Mesenchymal stem cell (in vitro differentiated cells and primary cell): ENCODE data around the gene CEP83.

ENCODE experiments used
- DNase-seq: peaks from one replicate; pipeline ENCODE4 v3.0.0-alpha.2; 2013
- H2AFZ ChIP-seq: one replicate; pipeline ENCODE4 v1.6.1; 2013; ENCODE audit warnings: low read depth, mild to moderate bottlenecking, control low read depth, inconsistent platforms, low read length, moderate library complexity
- H2AK5ac ChIP-seq: 2 replicates; pipeline ENCODE4 v1.6.1; 2013; ENCODE audit warnings: low read length, moderate library complexity, mild to moderate bottlenecking, inconsistent platforms; ENCODE audit not compliant: severe bottlenecking
- H2BK120ac ChIP-seq: one replicate; pipeline ENCODE4 v1.6.1; 2013; ENCODE audit warnings: low read depth, mild to moderate bottlenecking, inconsistent platforms, low read length, moderate library complexity
- H2BK12ac ChIP-seq, 2 experiments: one replicate each; pipeline ENCODE4 v1.6.1; 2013; ENCODE audit warnings: inconsistent platforms in 2 of 2, low read length in 2 of 2, mild to moderate bottlenecking in 2 of 2, moderate library complexity in 2 of 2, control low read depth in 1 of 2
- H2BK15ac ChIP-seq: one replicate; pipeline ENCODE4 v1.6.1; 2013; ENCODE audit warnings: mild to moderate bottlenecking, low read depth, inconsistent platforms; ENCODE audit not compliant: poor library complexity, severe bottlenecking
- H2BK5ac ChIP-seq: 2 replicates; pipeline ENCODE4 v1.6.1; 2013; ENCODE audit warnings: low read depth, mild to moderate bottlenecking, low read length, control low read depth, inconsistent platforms; ENCODE audit not compliant: poor library complexity, severe bottlenecking
- H3K14ac ChIP-seq, 2 experiments: one replicate each; pipeline ENCODE4 v1.6.1; 2013; ENCODE audit warnings: inconsistent platforms in 2 of 2, low read length in 2 of 2, control low read depth in 1 of 2, mild to moderate bottlenecking in 1 of 2, moderate library complexity in 1 of 2
- H3K18ac ChIP-seq, 2 experiments: one replicate each; pipeline ENCODE4 v1.6.1; 2013; ENCODE audit warnings: inconsistent platforms in 2 of 2, low read length in 2 of 2, control low read depth in 1 of 2, low read depth in 1 of 2, mild to moderate bottlenecking in 1 of 2
- H3K23ac ChIP-seq, 2 experiments: one replicate each; pipeline ENCODE4 v1.6.1; 2013; ENCODE audit warnings: inconsistent platforms in 2 of 2, low read length in 2 of 2, mild to moderate bottlenecking in 2 of 2, moderate library complexity in 2 of 2, control low read depth in 1 of 2
- H3K27ac ChIP-seq: 2 replicates; pipeline ENCODE4 v1.5.1; 2013; ENCODE audit warnings: mild to moderate bottlenecking, moderate library complexity, low read length, control low read depth, inconsistent platforms; ENCODE audit not compliant: poor library complexity, severe bottlenecking
- H3K27me3 ChIP-seq, 2 experiments: 2 replicates each; pipeline versions ENCODE4 v1.6.1 to v1.7.0; 2013; ENCODE audit warnings: low read length in 2 of 2, mild to moderate bottlenecking in 2 of 2, moderate library complexity in 2 of 2, control low read depth in 1 of 2, inconsistent platforms in 1 of 2; ENCODE audit not compliant: control insufficient read depth in 1 of 2, insufficient read depth in 1 of 2
- H3K36me3 ChIP-seq, 2 experiments: 2 replicates each; pipeline versions ENCODE4 v1.6.1 to v1.7.0; 2013; ENCODE audit warnings: low read length in 2 of 2, control low read depth in 1 of 2, inconsistent platforms in 1 of 2, low read depth in 1 of 2, mild to moderate bottlenecking in 1 of 2; ENCODE audit not compliant: insufficient read depth in 2 of 2, control insufficient read depth in 1 of 2
- H3K4ac ChIP-seq, 2 experiments: one replicate each; pipeline ENCODE4 v1.6.1; 2013; ENCODE audit warnings: inconsistent platforms in 2 of 2, low read length in 2 of 2, mild to moderate bottlenecking in 2 of 2, moderate library complexity in 2 of 2, control low read depth in 1 of 2, low read depth in 1 of 2
- H3K4me1 ChIP-seq: 2 replicates; pipeline ENCODE4 v1.6.1; 2013; ENCODE audit warnings: low read depth, low read length, control low read depth; ENCODE audit not compliant: control insufficient read depth, insufficient read depth
- H3K4me2 ChIP-seq: 2 replicates; pipeline ENCODE4 v1.6.1; 2013; ENCODE audit warnings: low read length, mild to moderate bottlenecking, inconsistent platforms; ENCODE audit not compliant: poor library complexity, severe bottlenecking
- H3K4me3 ChIP-seq, 2 experiments: 2 replicates each; pipeline versions ENCODE4 v1.5.1 to v1.7.0; 2013; ENCODE audit warnings: low read length in 2 of 2, mild to moderate bottlenecking in 2 of 2, control low read depth in 1 of 2, low read depth in 1 of 2; ENCODE audit not compliant: insufficient read depth in 1 of 2
- H3K79me1 ChIP-seq: replicated peaks from 2 replicates; pipeline ENCODE4 v1.6.1; 2013; ENCODE audit warnings: mild to moderate bottlenecking, control low read depth, low read length, inconsistent platforms; ENCODE audit not compliant: poor library complexity, severe bottlenecking
- H3K9ac ChIP-seq: 2 replicates; pipeline ENCODE4 v1.7.0; 2013; ENCODE audit warnings: mild to moderate bottlenecking, low read length, moderate library complexity
- H3K9me3 ChIP-seq: 2 replicates; pipeline ENCODE4 v1.7.0; 2013; ENCODE audit warnings: mild to moderate bottlenecking, low read length; ENCODE audit not compliant: control insufficient read depth
- H4K8ac ChIP-seq: one replicate; pipeline ENCODE4 v1.6.1; 2013; ENCODE audit warnings: inconsistent platforms, mild to moderate bottlenecking, low read length, moderate library complexity
- H4K91ac ChIP-seq: one replicate; pipeline ENCODE4 v1.6.1; 2013; ENCODE audit warnings: mild to moderate bottlenecking, low read length, inconsistent platforms
- WGBS: methylation state at CpG from one replicate; pipeline ENCODE4 v1.1.7; 2013; ENCODE audit warnings: mixed read lengths; 5-methylcytosine and 5-hydroxymethylcytosine counted together

CEP83 gene

GRCh38 chr12:94338006-94338794 lies 121.5 kb downstream of the CEP83 start:
- Histone ChIP-seq H2BK120ac (no peak overlapping the region), H3K9me3 (no peaks in the 10 kb centered on the region), H3K79me1 (no peaks in the 10 kb centered on the region), H3K9ac (no peak overlapping the region), H2BK12ac (no peak overlapping the region), H4K91ac (no peak overlapping the region), H3K23ac (no peak overlapping the region), H2BK5ac (no peak overlapping the region), H3K27ac (no peak overlapping the region), H4K8ac (no peak overlapping the region), H3K27me3 (no peaks in the 10 kb centered on the region), H3K36me3 (no peaks in the 10 kb centered on the region), H2AFZ (no peak overlapping the region), H2AK5ac (no peak overlapping the region), H3K14ac (no peak overlapping the region), H3K4me1 (no peaks in the 10 kb centered on the region), H3K4me2 (no peak overlapping the region), H3K4me3 (no peak overlapping the region), H3K18ac (no peak overlapping the region), H2BK15ac (no peak overlapping the region), H3K4ac (no peak overlapping the region)
- 98% methylated on average over 4 of the region's 4 CpGs for WGBS
- DNase-seq: no peak

- H3K18ac ChIP-seq: no peak overlapping the region
- H3K4me3 ChIP-seq: no peak overlapping the region
- DNase-seq: peak; percentile 15
- H3K4me2 ChIP-seq: no peak overlapping the region
- H3K4me1 ChIP-seq: no peaks in the 10 kb centered on the region
- H3K9ac ChIP-seq: no peak overlapping the region
- 92% methylated on average over 3 of the region's 5 CpGs for WGBS
- no peak overlapping the region for H4K91ac ChIP-seq
- H2BK5ac ChIP-seq: no peak overlapping the region
- H3K4ac ChIP-seq: no peak overlapping the region
- no peak overlapping the region for H2AFZ ChIP-seq
- no peak overlapping the region for H4K8ac ChIP-seq
- no peak overlapping the region for H2BK12ac ChIP-seq
- no peak overlapping the region for H2BK15ac ChIP-seq
- H3K27ac ChIP-seq: no peak overlapping the region
- peaks cover 0 to 4% of the 10 kb centered on the region in 2 experiments for H3K36me3 ChIP-seq
- H3K23ac ChIP-seq: no peak overlapping the region
- H2AK5ac ChIP-seq: no peak overlapping the region
- no peak overlapping the region for H3K14ac ChIP-seq
- no peaks in the 10 kb centered on the region for H3K79me1 ChIP-seq
- H3K9me3 ChIP-seq: no peaks in the 10 kb centered on the region
- H3K27me3 ChIP-seq: no peaks in the 10 kb centered on the region
- no peak overlapping the region for H2BK120ac ChIP-seq
These were observed 123.3 kb downstream of the CEP83 start for GRCh38 chr12:94336211-94336925.

- Histone ChIP-seq H2BK5ac (no peak overlapping the region), H3K18ac (no peak overlapping the region), H3K4me1 (no peaks in the 10 kb centered on the region), H2BK15ac (no peak overlapping the region), H2AK5ac (no peak overlapping the region), H2AFZ (no peak overlapping the region), H3K36me3 (peaks cover 0 to 8% of the 10 kb centered on the region in 2 experiments), H3K79me1 (no peaks in the 10 kb centered on the region), H2BK12ac (no peak overlapping the region), H3K9ac (no peak overlapping the region), H3K14ac (no peak overlapping the region), H3K4me2 (no peak overlapping the region), H3K23ac (no peak overlapping the region), H3K9me3 (no peaks in the 10 kb centered on the region), H2BK120ac (no peak overlapping the region), H3K27ac (no peak overlapping the region), H4K91ac (no peak overlapping the region), H4K8ac (no peak overlapping the region), H3K4me3 (no peak overlapping the region), H3K4ac (no peak overlapping the region), H3K27me3 (no peaks in the 10 kb centered on the region)
- 90% methylated on average over 2 of the region's 3 CpGs for WGBS
- no peak for DNase-seq
These were observed 126.3 kb downstream of the CEP83 start for GRCh38 chr12:94333396-94333795.

GRCh38 chr12:94329366-94329765 lies 130.3 kb downstream of the CEP83 start:
- Histone ChIP-seq H3K4me1 (no peaks in the 10 kb centered on the region), H3K18ac (no peak overlapping the region), H3K36me3 (peaks cover 0 to 8% of the 10 kb centered on the region in 2 experiments), H3K9me3 (no peaks in the 10 kb centered on the region), H2BK120ac (no peak overlapping the region), H3K14ac (no peak overlapping the region), H2AFZ (no peak overlapping the region), H3K27me3 (no peaks in the 10 kb centered on the region), H4K8ac (no peak overlapping the region), H3K27ac (no peak overlapping the region), H2BK12ac (no peak overlapping the region), H3K23ac (no peak overlapping the region), H2BK5ac (no peak overlapping the region), H4K91ac (no peak overlapping the region), H2AK5ac (no peak overlapping the region), H3K79me1 (no peaks in the 10 kb centered on the region), H3K4me3 (no peak overlapping the region), H3K4me2 (no peak overlapping the region), H3K4ac (no peak overlapping the region), H3K9ac (no peak overlapping the region), H2BK15ac (no peak overlapping the region)
- no peak for DNase-seq
- 95% methylated on average over 1 of the region's 1 CpG for WGBS
